NCI-H82 treated with DMSO at 0.1 percent for 48 hours (cell line): ENCODE results near the gene ADAMTS7.
"Not testable (repeated sequence)": the region's sequence is repeated elsewhere in the genome, so short reads cannot be mapped to it uniquely, and the experiment has no call there.

Experiments
- DNase-seq: peaks from one replicate; lab custom pipeline; 2025; ENCODE audit not compliant: unreplicated experiment; lab: John Stamatoyannopoulos, UW

Gene ADAMTS7

DNA sequence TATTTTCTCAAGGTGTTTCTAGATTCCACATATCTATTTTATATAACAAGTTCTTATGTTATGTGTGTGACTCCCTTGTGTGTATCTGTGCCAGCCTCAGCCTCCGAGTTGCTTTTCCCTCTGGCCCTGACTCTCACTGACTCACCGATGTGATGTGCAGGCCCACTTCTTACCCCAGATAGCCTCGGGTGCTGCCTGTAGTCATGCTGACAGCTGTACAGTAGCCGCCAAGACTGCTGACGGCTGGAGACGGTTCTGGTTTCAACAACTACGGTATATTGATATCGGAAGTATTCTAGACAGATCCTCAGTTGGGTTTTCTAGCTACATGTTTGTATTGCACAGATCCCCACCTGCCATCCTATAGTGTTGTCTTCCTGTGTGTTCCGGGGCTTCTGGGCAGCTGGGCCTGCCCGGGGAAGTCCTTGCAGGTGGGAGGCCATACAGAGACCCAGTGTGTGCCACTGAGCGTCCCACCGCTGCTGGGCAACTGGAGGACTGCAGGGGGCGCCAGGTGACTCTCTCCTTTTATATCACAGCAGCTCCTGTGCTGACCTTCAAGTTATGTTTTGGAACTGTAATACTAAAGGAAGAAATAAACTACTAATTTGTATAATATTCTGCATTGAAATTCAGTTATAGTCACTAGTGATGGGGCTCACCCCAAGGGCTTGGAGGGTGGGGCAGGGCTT, 55.2 kb downstream of the ADAMTS7 start:
- not testable (repeated sequence) for DNase-seq

DNA sequence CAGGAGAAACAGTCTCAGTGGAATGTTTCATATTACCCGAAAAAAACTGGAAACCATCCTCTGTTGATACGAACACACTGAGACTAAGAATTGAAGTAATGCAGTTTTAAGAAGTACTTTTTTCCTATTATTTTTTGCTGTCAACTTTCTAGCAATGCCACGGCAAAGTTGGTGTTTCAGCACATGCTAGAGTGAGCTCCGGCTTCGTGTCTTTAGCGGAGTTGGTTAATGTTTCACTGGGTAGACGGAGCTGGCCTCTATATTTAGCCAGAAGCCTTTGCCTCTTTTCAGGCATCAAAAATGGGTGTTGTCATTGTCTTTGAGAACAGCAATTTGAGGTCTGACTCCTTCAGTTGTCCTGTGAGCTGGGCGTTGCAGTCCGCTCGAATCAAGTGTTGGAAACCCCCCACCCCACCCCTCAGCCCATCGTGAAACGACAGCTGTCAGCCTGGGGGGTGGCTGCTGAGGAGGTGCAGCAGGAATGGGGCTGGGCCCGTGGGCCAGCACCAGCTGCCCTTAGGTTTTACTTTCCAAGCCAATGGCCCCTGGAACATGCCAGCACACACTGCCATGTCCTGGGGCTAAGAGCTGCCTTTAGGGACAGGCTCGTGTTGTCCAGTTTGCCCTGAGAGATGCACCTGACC, 56.5 kb downstream of the ADAMTS7 start:
- DNase-seq = not testable (repeated sequence)

DNA sequence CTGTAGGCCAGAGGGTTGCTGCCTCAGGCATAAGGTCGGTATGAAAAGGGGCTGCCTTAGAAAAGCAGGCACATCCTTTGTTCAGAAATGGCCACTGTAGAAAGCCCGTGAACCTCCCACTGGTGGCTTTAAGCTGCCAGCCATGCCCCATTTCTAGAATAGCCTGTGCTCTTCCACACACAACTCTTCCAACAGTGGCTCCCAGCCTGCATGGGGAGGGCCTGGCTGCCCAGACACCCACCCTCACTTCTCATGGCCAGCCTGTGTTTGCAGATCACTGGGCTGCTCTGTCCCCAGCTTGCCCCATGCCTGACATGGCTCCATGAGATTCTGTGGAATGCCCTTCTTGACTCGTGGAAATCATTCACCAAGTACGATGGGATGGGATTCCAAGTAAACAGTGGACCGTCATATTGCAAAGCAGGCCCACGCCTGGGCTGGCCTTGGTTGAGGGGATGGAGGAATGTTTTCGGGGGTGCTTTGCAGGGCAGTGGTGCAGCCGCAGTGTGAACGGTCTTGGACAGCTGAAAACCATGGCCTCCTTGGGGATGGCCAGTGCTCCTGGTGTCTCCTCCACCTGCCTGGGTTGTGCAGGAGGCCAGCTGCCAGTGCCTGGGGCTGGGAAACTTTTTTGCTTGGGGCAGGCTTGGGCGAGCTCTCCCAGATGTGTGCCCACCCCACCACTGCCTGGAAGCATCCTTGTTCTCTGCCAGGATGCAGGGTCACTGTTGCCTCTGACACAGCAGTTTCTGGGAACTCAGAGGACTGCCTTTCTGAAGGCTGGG, 57.3 kb downstream of the ADAMTS7 start:
- DNase-seq = not testable (repeated sequence)

DNA sequence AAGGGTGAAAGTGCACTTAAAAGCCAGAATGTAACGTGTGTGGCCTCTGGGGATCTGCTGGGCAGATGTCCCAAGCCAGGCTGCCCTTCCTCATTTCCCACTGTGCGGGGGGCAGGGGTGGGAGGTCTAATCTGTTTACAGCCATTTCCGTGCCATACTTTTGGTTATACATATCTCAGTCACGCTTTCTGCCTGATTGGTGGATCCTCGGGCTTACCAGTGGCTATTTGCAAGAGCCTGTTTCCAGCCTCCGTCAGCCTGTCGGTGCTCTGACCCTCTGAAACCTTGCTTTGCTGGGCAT, 58.0 kb downstream of the ADAMTS7 start:
- DNase-seq = not testable (repeated sequence)

DNA sequence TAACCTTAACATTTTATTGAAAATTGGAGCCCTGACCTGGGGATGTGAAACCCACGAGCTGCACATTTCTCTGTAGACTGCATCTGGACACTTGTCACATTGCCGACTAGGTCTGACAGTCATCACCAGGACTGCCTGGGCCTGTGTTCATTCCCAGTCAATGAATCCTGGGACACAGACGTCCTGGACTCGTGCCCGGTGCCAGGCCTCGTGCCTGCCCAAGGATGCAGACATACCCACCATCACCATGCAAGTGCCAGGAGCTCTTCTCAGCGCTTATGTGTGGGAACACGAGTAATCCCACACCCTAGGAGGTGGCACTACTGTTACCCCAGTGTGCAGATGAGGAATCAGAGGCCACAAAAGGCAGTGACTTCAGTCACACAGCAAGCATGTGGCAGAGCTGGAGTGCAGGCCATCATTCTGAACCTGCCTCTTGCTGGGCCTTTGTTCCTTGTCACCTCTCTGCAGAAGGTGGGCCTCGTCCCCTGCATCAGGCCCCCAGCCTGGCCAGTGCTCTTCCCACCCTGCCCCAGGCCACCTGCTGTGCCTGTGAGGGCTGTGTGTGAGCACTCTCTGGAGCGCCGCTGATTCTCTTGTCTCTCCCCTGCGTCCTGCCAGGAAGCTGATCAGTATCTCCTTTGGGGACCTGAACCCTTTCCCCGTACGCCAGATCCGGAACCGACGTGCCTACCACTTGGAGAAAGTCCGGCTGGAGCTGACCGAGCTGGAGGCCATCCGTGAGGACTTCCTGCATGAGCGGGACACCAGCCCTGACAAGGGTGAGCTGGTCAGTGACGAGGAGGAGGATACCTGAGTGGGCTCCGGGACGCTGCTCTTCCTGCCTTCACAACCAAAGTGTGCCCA, 58.5 kb downstream of the ADAMTS7 start:
- DNase-seq = no peak

DNA sequence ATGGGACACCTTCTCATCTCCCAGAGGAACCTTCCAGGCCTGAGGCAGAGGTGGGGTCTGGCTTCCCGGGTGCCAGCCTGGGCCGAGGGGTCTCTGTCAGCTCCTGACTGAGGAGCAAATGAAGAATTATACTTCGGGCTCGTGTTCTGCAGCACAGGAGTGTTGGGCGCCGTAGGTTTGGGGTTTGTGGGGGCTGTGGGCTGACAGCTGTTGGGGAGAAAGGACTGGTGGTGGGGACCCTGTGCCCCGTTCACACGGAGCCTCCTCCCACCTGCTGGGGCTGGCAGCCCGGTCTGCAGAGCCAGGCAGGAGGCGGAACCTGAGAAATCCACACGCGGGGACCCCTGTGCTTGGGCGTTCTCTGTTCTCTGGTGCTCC, 59.7 kb downstream of the ADAMTS7 start:
- DNase-seq = no peak

DNA sequence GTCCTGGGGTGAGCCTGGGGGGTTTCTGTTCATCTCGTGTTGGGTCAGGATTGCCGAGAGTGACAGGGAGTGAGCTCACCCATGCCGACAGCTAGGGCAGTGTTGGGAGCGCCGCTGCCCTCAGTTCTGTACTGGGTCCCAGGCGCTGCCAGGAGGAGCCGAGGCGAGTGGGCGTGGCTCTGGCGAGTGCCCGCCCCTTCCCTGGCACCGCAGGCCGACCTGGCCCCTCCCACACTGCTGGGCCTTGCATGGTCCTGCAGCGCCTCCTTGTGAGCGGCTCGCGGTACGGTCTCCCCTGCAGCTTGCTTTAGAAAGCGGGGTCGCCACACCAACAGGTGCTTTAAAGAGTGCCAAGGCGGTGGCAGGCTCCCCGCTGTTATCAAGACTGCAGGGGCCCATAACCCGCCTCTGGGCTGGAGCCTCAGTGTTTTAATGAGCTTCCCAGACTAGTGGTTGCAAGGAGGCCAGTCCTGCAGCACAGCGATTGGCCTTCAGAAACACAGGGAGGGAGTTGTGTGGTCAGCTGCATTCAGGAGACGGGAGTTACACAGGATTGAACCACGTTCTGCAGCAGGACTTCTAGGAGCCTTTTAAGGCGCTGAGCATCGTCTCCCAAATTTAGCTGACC, 60.2 kb downstream of the ADAMTS7 start:
- DNase-seq = peak; percentile 61

DNA sequence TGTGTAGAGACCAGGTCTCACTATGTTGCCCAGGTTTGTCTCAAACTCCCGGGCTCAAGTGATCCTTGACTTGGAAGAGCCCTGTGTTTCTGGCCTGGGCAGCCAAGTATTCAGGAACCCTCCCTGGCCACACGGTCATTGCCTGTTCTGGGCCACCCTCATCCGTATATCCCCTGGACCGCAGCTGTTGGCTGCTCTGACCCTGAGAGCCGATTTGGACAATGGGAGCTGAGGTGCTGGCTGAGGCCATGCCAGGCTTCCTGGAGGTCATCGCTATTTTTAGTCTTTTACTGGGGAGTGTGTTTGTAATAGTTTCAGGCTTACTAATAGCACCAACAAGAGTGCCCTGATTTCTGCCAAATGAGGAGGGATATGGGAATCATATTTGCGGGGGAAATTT, 60.7 kb downstream of the ADAMTS7 start:
- DNase-seq = no peak

DNA sequence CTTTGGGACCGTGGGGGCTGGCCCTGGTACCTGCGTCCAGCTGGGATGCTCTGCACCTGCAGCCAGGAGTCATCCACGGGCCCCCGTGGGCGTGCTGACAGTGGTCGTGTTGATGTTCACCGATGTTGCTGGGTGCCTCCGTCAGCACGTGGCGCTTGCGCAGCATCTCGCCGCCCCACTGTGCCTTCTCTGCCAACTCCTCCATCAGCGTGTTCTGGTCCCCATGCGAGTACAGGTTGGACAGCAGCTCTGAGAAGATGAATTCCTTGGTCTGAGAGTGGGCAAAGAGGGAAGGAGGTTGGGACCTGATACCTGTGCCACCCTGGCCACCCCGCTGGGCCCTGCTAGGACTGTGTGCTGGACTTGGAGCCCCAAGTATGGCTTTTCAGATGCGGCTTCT, 61.4 kb downstream of the ADAMTS7 start:
- no peak for DNase-seq

DNA sequence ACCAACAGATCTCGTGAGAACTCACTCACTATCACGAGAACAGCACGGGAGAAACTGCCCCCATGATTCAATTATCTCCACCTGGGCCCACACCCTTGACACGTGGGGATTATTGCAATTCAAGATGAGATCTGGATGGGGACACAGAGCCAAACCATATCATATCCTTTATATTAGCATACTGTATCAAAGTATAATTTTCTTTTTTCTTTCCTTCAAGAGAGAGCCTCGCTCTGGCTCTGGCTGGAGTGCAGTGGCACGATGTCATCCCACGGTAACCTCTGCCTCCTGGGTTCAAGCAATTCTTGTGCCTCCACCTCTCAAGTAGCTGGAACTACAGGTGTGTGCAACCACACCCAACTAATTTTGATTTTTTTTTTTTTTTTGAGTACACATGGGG, 63.4 kb downstream of the ADAMTS7 start:
- DNase-seq = not testable (repeated sequence)

DNA sequence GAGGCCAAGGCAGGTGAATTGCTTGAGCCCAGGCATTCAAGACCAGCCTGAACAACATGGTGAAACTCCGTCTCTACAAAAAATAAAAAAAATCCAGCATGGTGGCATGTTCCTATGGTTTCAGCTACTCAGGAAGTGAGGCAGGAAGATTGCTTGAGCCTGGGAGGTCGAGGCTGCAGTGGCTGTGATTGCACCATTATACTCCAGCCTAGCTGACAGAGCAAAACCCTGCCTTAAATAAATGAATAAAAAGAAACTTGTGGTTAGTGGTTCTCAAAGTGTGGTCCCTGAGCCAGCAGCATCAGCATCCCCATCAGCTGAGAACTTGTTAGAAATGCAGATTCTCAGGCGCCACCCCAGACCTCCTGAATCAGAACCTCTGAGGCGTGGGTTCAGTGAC, 69.6 kb downstream of the ADAMTS7 start:
- DNase-seq = not testable (repeated sequence)

DNA sequence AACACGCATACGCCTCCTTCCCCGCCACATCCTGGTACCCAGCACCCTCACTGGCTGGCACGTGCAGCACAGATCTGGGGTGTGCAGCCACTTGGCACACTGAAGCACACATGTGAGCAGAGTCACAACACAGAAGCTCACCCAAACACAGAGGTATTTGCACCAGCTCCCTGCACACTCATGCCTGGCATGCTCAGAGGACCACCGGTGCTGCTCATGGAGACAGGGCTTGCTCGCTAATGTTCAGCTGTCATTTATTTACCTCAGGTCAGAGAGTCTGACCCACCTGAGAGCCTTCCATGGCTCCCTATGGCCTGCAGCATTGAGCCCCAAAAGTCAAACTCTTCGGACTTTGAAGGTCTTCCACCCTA, 70.4 kb downstream of the ADAMTS7 start:
- no peak for DNase-seq

DNA sequence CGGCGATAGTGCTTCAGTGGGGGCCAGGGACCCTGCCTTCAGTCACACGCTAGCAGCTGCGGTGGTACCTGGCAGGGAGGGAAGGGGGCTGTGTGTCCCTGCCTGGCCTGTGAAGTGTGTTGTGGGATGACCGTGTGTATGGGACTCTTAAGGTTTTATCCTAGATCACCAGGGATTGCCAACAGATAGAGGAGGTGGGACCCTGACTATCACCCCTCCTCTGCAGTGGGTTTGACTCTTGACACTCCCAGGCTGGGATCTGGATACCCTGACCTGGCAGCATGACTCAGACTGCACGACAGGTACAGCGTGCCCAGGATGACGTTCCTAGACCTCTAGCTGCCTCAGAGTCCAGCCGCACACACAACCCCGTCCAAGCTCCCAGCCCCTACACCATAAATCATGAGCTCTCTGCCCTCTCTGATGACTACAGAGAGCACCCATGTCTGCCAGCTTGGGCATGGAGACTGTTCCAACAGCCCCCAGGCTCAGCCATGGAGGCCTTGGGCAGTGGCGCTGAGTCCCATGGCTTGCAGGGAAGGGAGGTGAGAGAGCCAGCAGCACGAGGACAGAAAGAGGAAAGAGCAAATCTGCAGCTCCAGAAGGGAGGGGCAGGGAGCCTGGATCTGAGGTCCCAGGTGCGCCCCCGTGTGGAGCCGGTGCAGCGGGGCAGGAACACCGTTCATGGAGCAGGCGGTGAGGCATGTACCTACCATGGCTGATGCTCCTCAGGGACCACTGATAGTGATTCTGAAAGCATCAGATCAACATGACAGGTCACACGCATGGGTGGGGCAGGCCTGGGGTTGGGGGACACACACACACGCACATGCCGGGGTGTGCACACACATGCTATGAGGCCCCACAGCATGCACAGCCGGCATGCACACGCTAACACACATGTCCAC, 71.0 kb downstream of the ADAMTS7 start:
- no peak for DNase-seq

DNA sequence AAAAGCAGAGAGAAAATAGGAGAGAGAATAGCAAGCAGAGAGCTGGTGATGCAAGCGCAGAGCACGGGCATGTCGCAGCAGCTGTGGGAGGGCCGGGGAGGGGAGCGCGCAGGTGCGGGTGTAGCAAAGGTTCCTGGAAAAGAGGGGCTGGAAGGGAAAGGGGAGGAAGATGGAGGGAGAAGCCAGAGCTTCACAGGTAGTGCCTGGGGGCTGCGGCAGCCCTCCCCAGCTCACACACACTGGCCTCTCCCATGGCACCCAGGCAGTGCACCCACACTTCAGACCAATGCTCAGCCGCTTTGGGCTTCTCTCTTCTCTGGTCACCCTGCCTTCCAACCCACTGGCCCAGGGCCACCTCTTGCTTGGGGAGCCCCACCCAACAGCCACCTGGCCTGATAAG, 72.1 kb downstream of the ADAMTS7 start:
- no peak for DNase-seq

DNA sequence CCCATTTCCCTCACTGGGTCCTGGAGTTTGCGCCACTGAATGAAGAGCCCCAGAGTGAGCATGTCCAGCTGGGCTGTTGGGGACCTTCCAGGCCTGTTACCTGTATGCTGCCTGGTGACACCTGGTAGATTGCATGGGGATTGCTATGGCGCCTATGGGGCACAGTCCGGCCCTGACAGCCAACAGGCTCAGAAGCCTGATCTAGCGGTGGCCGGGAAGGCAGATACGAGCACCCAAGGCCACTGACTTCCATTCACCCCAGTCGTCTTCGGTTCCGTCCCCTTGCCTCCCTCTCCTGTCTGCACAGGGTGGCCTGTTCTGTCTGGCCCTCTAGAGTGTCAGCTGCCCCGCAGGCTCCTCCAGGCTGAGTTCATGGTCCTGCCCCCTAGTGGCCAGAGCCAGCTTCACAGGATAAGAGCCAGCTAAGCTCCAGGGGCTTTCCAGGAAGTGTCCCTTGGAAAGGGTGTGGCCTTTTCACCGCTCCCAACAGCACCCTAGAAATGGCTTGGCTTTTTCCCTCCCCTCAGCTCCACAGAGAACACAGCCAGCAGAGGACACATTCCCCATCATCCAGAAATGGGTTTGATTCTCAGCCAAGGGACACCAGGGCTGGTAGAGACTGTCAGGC, 73.2 kb downstream of the ADAMTS7 start:
- DNase-seq = not testable (repeated sequence)

DNA sequence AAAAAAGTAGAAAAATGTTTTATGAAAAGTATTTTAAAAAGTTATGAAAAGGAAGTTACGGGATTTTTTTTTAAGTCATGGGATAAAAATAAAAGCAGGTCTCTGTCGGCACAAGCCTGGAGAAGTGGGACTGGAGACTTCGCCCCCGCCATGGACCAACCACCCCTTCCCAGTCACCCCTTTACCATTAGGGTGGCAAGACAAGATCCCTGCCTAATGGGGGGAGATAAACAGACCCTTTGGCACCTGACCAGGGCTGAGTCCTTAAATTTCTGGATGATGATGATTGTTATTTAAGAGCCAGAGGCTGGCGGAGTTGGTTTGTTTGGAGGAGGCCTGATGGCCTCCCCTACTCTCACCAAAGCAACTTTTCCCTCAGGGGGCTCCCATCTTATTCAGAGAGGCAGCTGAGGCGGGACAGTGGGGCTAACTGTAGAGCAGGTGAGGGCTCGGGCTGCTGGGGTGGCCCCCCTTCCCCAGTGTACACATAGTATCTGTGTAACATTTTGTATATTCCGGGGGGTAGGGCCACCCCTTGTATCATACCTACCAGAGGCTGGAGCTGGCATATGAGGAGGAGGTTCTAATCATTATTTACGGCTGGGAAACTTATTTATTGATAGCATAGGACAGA, 74.0 kb downstream of the ADAMTS7 start:
- no peak for DNase-seq

DNA sequence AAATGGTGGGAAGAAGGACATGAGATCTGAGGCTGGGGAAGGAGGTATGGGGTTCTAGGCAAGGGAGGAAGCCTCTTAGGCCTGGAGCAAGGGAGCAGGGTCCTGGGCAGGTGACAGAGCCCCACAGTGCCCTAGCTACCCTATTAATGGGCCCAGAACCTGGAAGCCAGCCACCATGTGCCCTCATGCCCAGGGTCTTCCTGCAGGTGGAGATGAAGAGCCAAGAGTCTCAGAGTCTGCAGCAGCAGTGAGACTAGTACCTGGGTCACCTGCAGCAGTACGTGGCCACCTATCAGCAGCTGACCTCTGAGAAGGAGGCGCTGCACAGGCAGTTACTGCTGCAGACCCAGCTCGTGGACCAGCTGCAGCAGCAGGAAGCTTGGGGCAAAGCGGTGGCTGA, 75.0 kb downstream of the ADAMTS7 start:
- not testable (repeated sequence) for DNase-seq

DNA sequence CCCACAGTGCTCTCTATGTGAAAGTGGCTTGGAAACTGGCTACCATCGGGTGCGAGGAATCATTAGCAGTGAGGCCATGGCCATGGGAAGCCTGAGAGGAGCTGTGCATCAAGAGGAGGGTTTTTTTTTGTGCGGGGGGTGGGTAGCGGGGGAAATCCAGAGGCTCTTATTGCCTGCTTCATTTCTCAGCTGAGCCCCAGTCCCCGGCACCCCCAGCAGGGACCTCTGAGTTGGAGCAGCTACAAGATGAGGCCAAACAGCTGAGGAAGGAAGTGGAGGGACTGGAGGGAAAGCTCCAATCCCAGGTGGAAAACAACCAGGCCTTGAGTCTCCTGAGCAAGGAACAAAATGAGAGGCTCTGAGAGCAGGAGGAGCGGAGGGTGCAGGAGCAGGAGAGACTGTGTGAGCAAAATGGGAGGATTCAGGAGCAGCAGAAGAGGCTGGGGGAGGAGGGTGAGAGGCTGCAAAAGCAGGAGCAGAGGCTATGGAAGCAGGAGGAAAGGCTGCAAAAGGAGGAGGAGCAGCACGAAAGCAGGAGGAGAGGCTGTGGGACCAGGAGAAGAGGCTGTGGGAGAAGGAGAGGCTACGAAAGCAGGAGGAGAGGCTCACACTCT, 76.7 kb downstream of the ADAMTS7 start:
- no peak for DNase-seq

DNA sequence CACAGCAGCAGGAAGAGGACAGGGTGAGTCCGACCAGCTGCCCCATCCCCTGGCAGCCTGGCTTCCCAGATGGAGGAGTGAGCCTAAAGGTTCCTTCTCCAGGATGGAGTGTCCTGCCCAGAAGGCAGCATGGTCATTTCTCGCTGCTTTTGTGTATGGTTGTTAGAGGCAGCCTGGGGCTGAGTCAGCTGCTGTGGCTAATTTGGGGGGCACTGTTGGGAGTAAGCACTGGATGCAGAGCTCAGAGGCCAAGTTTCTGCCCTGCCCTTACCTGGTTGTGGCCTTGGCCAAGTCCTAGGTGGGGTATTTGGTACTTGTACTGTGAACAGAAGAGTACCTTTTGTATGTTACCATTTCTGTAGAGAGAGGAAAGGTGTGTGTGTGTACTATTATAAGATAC, 78.6 kb downstream of the ADAMTS7 start:
- DNase-seq = no peak
